Endometrial microvascular endothelial cells (primary cell): ENCODE data around the gene ARFIP2. TPM values are rescaled to one million over a fixed set of nuclear protein-coding genes. Genes with fewer than 3 reads are reported as not detected.

Experiments used
- in situ Hi-C: cut with HindIII; loops from 2 replicates; pipeline ENCODE4 v1.10.0; 2017; ENCODE audit warnings: low sequenced_read_pairs, low pct_unique_long_range_greater_than_20kb; ENCODE audit errors: inconsistent ontology term
- total RNA-seq: library from RNA; depleted of rRNA; stranded (reverse); fragments of >200 nt; gene quantifications from one replicate; pipeline ENCODE4 v1.2.3, GENCODE V29; 2015; ENCODE audit errors: inconsistent ontology term

ARFIP2 gene
- total RNA-seq, 1 donor from 2014 or later = 51.8 TPM

GRCh38 chr11:6486256-6486655 lies 5.1 kb upstream of the ARFIP2 start:
- in situ Hi-C loops = loop anchor here (5.0 kb wide), 1 partner anchor 44 kb away; the partner anchor contains the start of gene HPX

- in situ Hi-C loops = loop anchor here (5.0 kb wide), 1 partner anchor 43 kb away; the partner anchor contains the start of gene HPX
Measured at GRCh38 chr11:6485661-6486060, 4.5 kb upstream of the ARFIP2 start.

- in situ Hi-C loops = no loop called here
Measured at GRCh38 chr11:6483015-6483414, 1.9 kb upstream of the ARFIP2 start.

GRCh38 chr11:6482441-6482840 lies 1.3 kb upstream of the ARFIP2 start:
- in situ Hi-C loops = no loop called here

- in situ Hi-C loops = no loop called here
Measured at GRCh38 chr11:6481924-6482275, 769 bp upstream of the ARFIP2 start.

- in situ Hi-C loops = no loop called here
Measured at GRCh38 chr11:6480299-6480914, 724 bp downstream of the ARFIP2 start.

- in situ Hi-C loops = no loop called here
Measured at GRCh38 chr11:6476571-6476970, 4.6 kb downstream of the ARFIP2 start.

GRCh38 chr11:6475936-6476335 lies 5.2 kb downstream of the ARFIP2 start:
- in situ Hi-C loops = no loop called here

- in situ Hi-C loops = no loop called here
Measured at GRCh38 chr11:6474806-6475500, 6.2 kb downstream of the ARFIP2 start.

GRCh38 chr11:6474413-6474792 lies 6.7 kb downstream of the ARFIP2 start:
- in situ Hi-C loops = no loop called here

- in situ Hi-C loops = no loop called here
Measured at GRCh38 chr11:6473451-6474412, 7.4 kb downstream of the ARFIP2 start, which contains the start of gene TRIM3. TRIM3 (minus strand) TSS chr11:6473941; CDS start chr11:6465695, 8,246 bp downstream.

- in situ Hi-C loops = no loop called here
Measured at GRCh38 chr11:6472934-6473333, 8.2 kb downstream of the ARFIP2 start.

- in situ Hi-C loops = no loop called here
Measured at GRCh38 chr11:6469599-6469998, 11.5 kb downstream of the ARFIP2 start.

- in situ Hi-C loops = no loop called here
Measured at GRCh38 chr11:6468712-6469495, 12.2 kb downstream of the ARFIP2 start.

GRCh38 chr11:6459099-6459450 lies 22.1 kb downstream of the ARFIP2 start:
- in situ Hi-C loops = no loop called here

- in situ Hi-C loops = no loop called here
Measured at GRCh38 chr11:6458352-6459098, 22.6 kb downstream of the ARFIP2 start.

- in situ Hi-C loops = no loop called here
Measured at GRCh38 chr11:6457581-6458320, 23.4 kb downstream of the ARFIP2 start.
